Neutrophil (primary cell): ENCODE measurements around the gene NACC2.
A peak's percentile ranks its signal among the peaks of the same experiment; 100 is the strongest.

Experiments used
- H3K27ac ChIP-seq: fragments of 200-600 bp; sonication (generic); 2 replicates; pipeline ENCODE4 v1.5.1; 2016; ENCODE audit warnings: mild to moderate bottlenecking, moderate library complexity
- H3K27me3 ChIP-seq: fragments of 200-600 bp; sonication (generic); 2 replicates; pipeline ENCODE4 v1.6.0; 2016; ENCODE audit warnings: mild to moderate bottlenecking
- H3K36me3 ChIP-seq: fragments of 200-600 bp; sonication (generic); 2 replicates; pipeline ENCODE4 v1.5.1; 2017
- H3K4me1 ChIP-seq, 2 experiments: fragments of 200-600 bp in 1 of 2; sonication (generic) in 1 of 2; 1 replicate in 1 of 2; 2 replicates in 1 of 2; pipeline versions ENCODE4 v1.5.1 to v1.6.1; 2013 to 2016; ENCODE audit warnings: low read depth in 1 of 2, low read length in 1 of 2, mild to moderate bottlenecking in 1 of 2, moderate library complexity in 1 of 2; ENCODE audit not compliant: control insufficient read depth in 1 of 2, insufficient read depth in 1 of 2
- H3K4me3 ChIP-seq, 2 experiments: fragments of 200-600 bp in 1 of 2; sonication (generic) in 1 of 2; 1 replicate in 1 of 2; 2 replicates in 1 of 2; pipeline ENCODE4 v1.5.1; 2013 to 2016; ENCODE audit warnings: low read depth in 1 of 2, low read length in 1 of 2, mild to moderate bottlenecking in 1 of 2, moderate library complexity in 1 of 2
- H3K9me3 ChIP-seq: fragments of 200-600 bp; sonication (generic); 2 replicates; pipeline ENCODE4 v1.5.1; 2016
- TF ChIP-seq, protein P1 (sequence below): fragments of 200-600 bp; sonication (generic); IDR thresholded peaks from 2 replicates; pipeline ENCODE4 v1.5.1; 2016; ENCODE audit warnings: antibody characterized with exemption

Gene NACC2

DNA sequence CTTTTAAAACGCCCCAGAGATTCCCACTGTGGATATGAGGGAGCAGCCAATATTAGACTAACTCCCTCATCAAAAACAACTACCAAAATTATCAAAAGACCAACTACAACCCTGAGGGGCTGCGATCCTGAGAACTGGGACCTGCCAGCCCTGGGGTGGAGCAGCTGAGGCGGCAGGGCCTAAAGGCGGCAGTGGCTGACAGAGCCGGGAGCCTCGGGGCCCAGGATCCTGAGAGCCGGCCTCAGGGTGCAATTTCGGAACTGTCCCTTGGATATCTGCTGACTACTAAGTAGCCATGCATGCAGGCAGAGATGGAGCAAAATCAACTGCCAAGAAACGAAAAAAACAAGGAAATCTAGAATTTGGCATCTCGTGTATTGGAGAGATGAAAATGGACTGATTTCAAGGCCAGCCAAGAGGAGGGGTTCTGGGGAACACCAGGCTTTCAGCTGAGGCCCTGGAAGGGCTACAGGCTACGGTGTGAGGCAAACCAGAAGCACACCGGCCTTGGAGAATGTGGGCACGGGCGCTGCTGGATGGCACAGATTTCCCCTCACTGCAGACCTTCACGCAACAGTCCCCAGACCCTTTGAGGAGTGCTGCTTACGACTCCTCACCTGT lies 70.3 kb downstream of the NACC2 start:
- TF ChIP-seq, protein P1, sequence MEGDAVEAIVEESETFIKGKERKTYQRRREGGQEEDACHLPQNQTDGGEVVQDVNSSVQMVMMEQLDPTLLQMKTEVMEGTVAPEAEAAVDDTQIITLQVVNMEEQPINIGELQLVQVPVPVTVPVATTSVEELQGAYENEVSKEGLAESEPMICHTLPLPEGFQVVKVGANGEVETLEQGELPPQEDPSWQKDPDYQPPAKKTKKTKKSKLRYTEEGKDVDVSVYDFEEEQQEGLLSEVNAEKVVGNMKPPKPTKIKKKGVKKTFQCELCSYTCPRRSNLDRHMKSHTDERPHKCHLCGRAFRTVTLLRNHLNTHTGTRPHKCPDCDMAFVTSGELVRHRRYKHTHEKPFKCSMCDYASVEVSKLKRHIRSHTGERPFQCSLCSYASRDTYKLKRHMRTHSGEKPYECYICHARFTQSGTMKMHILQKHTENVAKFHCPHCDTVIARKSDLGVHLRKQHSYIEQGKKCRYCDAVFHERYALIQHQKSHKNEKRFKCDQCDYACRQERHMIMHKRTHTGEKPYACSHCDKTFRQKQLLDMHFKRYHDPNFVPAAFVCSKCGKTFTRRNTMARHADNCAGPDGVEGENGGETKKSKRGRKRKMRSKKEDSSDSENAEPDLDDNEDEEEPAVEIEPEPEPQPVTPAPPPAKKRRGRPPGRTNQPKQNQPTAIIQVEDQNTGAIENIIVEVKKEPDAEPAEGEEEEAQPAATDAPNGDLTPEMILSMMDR, result no peak
- peaks cover 26% of the 10 kb centered on the region for H3K36me3 ChIP-seq
- peaks cover 0 to 5% of the 10 kb centered on the region in 2 experiments for H3K4me1 ChIP-seq
- no peaks in the 10 kb centered on the region for H3K27me3 ChIP-seq
- peak overlapping the region; percentile 3 for H3K27ac ChIP-seq
- H3K4me3 ChIP-seq, result no peak overlapping the region
- H3K9me3 ChIP-seq, result no peaks in the 10 kb centered on the region

DNA sequence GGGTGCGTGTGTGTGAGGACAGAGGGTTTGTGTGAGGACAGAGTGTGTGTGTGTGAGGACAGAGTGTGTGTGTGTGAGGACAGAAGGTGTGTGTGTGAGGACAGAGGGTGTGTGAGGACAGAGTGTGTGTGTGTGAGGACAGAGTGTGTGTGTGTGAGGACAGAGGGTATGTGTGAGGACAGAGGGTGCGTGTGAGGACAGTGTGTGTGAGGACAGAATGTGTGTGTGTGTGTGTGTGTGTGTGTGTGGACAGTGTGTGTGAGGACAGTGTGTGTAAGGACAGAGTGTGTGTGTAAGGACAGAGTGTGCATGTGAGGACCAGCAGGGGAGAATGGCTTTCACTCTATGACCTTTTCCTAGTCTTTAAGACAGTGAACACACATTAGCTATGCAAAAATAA lies 70.8 kb downstream of the NACC2 start:
- TF ChIP-seq, protein P1, result no peak
- Histone ChIP-seq H3K36me3 (peaks cover 21% of the 10 kb centered on the region), H3K4me1 (peaks cover 0 to 5% of the 10 kb centered on the region in 2 experiments), H3K4me3 (no peak overlapping the region), H3K9me3 (no peaks in the 10 kb centered on the region), H3K27me3 (no peaks in the 10 kb centered on the region), H3K27ac (no peak overlapping the region)

DNA sequence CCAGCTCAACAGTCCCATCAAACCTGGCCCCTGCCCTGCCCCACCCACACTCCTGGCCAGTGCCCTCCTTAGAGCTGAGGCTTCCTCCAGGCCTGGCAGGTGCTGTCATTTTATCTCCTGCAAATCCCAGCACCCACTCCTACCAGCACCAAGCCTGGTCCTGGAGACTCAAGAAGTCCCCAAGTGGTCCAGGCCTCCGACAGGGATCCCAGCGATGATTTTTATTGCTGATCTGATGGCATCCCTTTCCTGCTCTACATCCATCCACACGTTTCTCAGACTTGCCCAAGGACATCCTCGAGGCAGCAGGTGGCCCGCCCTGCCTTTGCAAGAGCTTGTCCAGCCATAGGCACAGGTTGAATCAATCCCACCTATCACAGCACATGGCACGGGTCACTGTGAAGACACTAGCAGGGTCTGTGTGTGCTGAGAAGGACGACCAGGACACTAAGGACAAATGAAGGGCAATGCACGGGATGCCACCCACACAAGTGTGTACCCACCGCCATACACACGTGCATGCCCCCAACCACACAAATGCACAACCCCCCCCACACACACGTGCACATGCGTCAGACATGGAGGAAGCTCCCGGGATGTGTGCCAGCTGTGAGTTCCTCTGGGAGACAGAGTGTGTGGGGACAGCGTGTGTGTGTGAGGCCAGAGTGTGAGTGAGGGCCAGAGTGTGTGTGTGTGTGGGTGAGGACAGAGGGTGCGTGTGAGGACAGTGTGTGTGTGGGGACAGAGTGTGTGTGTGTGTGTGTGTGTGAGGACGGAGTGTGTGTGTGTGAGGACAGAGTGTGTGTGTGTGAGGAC lies 71.5 kb downstream of the NACC2 start:
- no peaks in the 10 kb centered on the region for H3K27me3 ChIP-seq
- TF ChIP-seq, protein P1, result no peak
- H3K4me1 ChIP-seq, result peaks cover 0 to 3% of the 10 kb centered on the region in 2 experiments
- H3K4me3 ChIP-seq, result no peak overlapping the region
- no peaks in the 10 kb centered on the region for H3K9me3 ChIP-seq
- no peak overlapping the region for H3K27ac ChIP-seq
- peaks cover 19% of the 10 kb centered on the region for H3K36me3 ChIP-seq

DNA sequence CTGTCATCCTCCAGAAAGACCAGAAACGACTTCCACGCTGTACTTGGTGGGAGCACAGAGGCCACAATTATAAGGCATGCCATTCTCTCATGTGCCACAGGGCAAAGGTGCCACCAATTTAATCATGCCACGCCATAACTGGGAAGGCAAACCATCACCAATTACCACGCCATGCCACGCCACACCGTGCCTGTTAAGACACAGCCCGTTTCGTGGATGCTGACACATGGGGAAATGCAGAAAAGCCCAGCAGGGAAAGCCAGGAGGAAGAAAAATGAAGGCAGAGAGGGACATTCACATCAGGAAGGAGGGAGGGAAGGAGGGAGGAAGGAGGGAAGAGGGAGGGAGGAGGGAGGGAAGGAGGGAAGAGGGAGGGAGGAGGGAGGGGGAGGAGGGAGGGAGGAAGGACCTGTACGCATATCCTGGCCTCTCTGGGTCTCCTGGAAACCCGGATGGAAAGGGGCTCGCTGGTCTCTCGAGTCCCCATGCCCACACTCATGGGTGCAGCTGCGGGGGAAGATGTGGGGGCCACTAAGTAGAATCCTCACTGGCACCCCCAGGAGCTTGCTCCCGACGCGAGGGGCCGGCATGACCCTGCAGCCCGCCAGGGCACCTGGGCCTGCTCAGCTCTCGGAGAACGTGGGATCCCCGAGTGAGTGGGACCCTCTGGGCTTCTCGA lies 72.2 kb downstream of the NACC2 start:
- Histone ChIP-seq H3K36me3 (peaks cover 19% of the 10 kb centered on the region), H3K4me1 (no peaks in the 10 kb centered on the region), H3K27me3 (no peaks in the 10 kb centered on the region), H3K27ac (no peak overlapping the region), H3K4me3 (no peak overlapping the region), H3K9me3 (no peaks in the 10 kb centered on the region)
- TF ChIP-seq, protein P1, result no peak

DNA sequence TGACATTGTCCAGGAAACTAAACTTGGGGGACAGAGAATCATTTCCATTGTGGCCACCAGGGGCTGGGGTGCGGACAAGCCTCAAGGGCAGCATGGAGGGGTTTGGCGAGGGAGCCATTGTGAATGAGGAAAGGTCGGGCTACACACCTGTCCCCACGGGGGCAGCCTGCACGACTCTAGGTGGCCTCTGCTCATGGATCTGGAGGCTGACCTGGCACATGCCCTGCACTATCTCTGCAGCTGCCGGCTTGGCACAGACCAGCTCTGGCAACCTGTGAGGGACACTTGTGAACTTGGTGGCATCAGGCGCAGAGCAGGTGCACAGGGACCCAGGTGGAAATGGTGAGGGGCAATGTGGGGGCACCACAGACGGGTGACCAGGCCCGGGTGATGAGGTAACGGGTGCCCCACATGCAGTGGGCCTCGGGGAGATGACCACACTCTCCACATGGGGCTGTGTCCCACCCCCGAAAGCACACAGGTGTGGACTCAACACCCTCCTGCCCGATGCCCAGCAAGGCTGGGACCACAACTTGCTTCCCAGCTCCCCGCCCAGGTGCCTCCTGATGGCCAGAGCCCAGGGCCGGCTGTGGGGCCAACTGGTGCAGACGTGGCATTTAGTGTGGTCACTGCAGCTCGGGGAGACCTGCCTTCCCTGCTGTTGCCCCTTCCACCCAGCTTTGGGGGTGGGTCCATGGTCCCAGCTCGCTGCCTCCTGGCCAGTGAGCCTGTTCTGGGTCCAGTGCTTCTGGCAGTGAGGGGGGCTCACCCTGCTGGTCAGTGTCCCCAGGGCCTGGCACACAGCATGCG lies 73.0 kb downstream of the NACC2 start:
- no peaks in the 10 kb centered on the region for H3K4me1 ChIP-seq
- H3K4me3 ChIP-seq, result no peak overlapping the region
- TF ChIP-seq, protein P1, result no peak
- no peak overlapping the region for H3K27ac ChIP-seq
- no peaks in the 10 kb centered on the region for H3K9me3 ChIP-seq
- H3K36me3 ChIP-seq, result peaks cover 21% of the 10 kb centered on the region
- H3K27me3 ChIP-seq, result no peaks in the 10 kb centered on the region
